ENCODE data around the gene SUPT20HL2.

SUPT20HL2 gene

DNA sequence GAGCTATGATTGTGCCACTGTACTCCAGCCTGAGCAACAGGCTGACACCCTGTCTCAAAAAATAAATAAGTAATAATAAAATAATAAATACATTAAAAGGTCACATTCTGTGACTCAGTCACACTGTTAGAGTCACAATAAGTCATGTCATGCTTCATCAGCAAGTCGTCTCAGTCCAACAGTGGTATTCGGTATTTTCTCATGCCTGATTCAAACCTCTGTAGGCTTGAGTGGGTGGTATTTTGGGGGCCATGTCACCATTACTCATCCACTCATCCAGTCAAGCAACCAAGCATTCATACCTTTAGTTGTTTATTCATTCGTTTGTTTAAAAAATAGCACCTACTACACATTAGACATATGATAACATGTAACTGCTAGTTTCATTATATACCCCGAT is 46.9 kb downstream of the SUPT20HL2 start:
- in situ Hi-C loops (cut with HindIII; ENCODE audit: low pct_ligation_motif_present, low pct_unique_long_range_greater_than_20kb, low sequenced_read_pairs), result no loop called here
- DNase-seq, result peak; percentile 8

DNA sequence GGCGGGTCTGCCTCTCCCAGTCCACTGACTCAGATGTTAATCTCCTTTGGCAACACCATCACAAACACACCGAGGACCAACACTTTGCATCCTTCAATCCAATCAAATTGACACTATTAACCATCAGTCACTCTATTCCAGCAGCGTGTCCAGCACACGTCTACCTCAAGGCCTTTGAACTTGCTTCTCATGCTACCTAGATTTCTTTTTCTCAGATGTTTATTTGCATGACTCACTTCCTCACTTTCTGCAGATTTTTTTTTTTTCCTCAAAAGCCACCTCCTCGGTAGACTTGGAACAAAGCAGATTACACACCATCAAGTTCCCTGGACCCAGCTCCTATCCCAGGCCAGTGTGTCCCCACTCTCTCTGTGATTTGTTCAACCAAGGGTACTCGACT is 49.5 kb downstream of the SUPT20HL2 start:
- in situ Hi-C loops (cut with HindIII; ENCODE audit: low pct_ligation_motif_present, low pct_unique_long_range_greater_than_20kb, low sequenced_read_pairs), result no loop called here
- DNase-seq, result no peak

DNA sequence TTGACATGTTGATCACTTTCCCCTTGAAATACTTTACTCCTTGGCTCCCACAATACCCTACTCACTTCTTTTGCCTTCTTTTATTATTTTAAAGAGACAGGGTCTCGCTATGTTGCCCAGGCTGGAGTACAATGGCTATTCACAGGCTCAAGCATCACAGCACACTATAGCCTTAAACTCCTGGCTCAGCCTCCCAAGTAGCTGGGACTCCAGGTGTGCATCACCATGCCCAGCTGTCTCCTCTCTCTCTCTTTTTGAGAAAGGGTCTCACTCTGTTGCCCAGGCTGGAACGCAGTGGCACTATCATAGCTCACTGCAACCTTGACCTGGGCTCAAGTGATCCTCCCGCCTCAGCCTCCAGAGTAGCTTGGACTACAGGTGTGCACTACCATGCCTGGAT is 51.6 kb downstream of the SUPT20HL2 start:
- DNase-seq, result no peak
- in situ Hi-C loops (cut with HindIII; ENCODE audit: low pct_ligation_motif_present, low pct_unique_long_range_greater_than_20kb, low sequenced_read_pairs), result no loop called here

Measured in ACHN (cell line).